ENCODE measurements around the gene RUNDC1.
"Not testable (repeated sequence)": the region's sequence is repeated elsewhere in the genome, so short reads cannot be mapped to it uniquely, and the experiment has no call there.

Gene RUNDC1

DNA sequence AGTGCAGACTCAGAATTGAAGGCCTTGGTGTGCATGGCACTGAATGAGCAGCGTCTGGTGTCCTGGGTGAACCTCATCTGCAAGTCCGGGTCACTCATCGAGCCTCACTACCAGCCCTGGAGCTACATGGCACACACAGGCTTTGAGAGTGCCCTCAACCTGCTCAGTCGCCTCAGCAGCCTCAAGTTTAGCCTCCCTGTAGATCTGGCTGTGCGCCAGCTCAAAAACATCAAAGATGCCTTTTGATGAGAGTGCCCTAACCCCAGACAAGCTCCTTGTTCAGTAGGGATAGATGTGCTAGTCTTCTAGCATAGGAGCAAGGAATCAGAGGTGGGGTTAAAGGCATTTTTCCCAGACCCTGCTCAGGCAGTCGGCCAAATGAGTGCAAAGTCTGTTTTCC is 11.1 kb downstream of the RUNDC1 start:
- H3K4me1 ChIP-seq (ENCODE audit: control insufficient read depth, insufficient read depth, low read length) = no peaks in the 10 kb centered on the region
- no peaks in the 10 kb centered on the region for H3K27me3 ChIP-seq (ENCODE audit: control insufficient read depth, insufficient read depth, low read length, poor library complexity, severe bottlenecking)
- H3K36me3 ChIP-seq (ENCODE audit: control insufficient read depth, insufficient read depth, low read length) = peaks cover 45% of the 10 kb centered on the region
- no peak overlapping the region for H3K4me3 ChIP-seq (ENCODE audit: insufficient read depth, low read depth, low read length)
- 96% methylated on average over 6 of the region's 6 CpGs for WGBS, 2 experiments
- H3K9me3 ChIP-seq (ENCODE audit: control insufficient read depth, low read length) = no peaks in the 10 kb centered on the region
- H3K27ac ChIP-seq (ENCODE audit: insufficient read depth, low read depth, low read length, poor library complexity, severe bottlenecking) = no peak overlapping the region

DNA sequence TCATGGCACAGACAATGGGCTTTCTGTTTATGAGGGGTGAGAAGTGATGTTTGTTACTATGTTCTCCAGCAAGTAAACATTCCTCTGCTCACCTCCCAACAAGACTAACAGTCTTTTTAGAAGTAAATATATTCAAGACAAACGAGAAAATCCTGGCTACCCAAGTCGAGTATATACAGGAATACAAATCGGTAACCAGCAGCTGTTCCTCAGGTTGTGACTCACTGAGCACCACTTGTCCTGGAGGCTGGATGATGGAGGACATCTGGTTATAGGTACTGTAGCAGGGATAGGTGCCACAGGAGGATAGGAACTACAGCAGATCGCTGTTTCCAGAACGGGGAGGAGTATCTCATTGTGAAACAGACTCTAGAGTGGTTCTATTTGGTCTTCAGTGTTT is 12.5 kb downstream of the RUNDC1 start:
- Histone ChIP-seq H3K27ac (ENCODE audit: insufficient read depth, low read depth, low read length, poor library complexity, severe bottlenecking) (no peak overlapping the region), H3K27me3 (ENCODE audit: control insufficient read depth, insufficient read depth, low read length, poor library complexity, severe bottlenecking) (no peaks in the 10 kb centered on the region), H3K4me1 (ENCODE audit: control insufficient read depth, insufficient read depth, low read length) (no peaks in the 10 kb centered on the region), H3K4me3 (ENCODE audit: insufficient read depth, low read depth, low read length) (no peak overlapping the region), H3K36me3 (ENCODE audit: control insufficient read depth, insufficient read depth, low read length) (peaks cover 34% of the 10 kb centered on the region), H3K9me3 (ENCODE audit: control insufficient read depth, low read length) (no peaks in the 10 kb centered on the region)
- WGBS, 2 experiments = 97% methylated on average over 5 of the region's 5 CpGs

DNA sequence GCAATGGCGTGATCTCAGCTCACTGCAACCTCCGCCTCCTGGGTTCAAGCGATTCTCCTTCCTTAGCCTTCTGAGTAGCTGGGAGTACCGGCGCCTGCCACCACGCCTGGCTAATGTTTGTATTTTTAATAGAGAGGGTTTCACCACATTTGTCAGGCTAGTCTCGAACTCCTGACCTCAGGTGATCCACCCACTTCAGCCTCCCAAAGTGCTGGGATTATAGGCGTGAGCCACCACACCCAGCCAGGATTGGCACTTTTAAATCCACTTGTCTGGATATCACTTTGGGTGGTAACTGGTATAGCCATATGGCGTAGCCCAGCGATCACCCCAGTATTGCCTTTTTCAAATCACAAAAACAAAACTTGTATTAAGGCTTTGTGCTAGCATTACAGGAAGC is 13.5 kb downstream of the RUNDC1 start:
- H3K4me1 ChIP-seq (ENCODE audit: control insufficient read depth, insufficient read depth, low read length); H3K9me3 ChIP-seq (ENCODE audit: control insufficient read depth, low read length); H3K27me3 ChIP-seq (ENCODE audit: control insufficient read depth, insufficient read depth, low read length, poor library complexity, severe bottlenecking); H3K27ac ChIP-seq (ENCODE audit: insufficient read depth, low read depth, low read length, poor library complexity, severe bottlenecking); H3K4me3 ChIP-seq (ENCODE audit: insufficient read depth, low read depth, low read length): not testable (repeated sequence)
- 87 to 94% methylated on average over 9 to 10 of the region's 10 CpGs for WGBS, 2 experiments
- H3K36me3 ChIP-seq (ENCODE audit: control insufficient read depth, insufficient read depth, low read length) = peaks cover 25% of the 10 kb centered on the region

DNA sequence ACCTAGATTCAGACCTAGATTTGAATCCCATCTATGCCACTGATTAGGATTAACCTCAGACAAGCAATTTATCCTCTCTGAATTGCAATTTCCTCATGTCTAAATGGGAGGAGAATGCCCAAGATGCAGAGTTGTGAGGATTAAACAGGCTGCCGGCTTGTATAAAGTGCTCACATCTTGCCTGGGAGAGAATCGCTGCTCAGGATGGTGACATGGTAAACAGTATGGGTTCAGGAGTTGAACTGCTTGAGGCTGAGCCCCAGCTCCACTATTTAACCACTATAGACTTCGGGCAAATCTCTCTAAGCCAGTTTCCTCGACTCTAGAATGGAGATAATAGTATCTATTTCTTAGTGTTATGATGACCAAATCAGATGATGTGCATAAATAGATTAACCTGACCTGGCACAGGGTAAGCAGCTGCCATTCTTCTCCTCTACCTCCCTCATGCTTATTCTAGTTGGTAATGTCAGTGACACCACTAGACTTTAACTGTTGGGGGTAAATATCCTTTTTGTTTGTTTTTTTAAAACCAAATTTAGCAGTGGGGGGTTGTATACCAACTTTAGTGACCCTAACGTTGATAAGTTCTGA is 17.1 kb downstream of the RUNDC1 start:
- Histone ChIP-seq H3K4me3 (ENCODE audit: insufficient read depth, low read depth, low read length) (peak overlapping the region; percentile 96), H3K27me3 (ENCODE audit: control insufficient read depth, insufficient read depth, low read length, poor library complexity, severe bottlenecking) (no peaks in the 10 kb centered on the region), H3K27ac (ENCODE audit: insufficient read depth, low read depth, low read length, poor library complexity, severe bottlenecking) (peak overlapping the region; percentile 48), H3K4me1 (ENCODE audit: control insufficient read depth, insufficient read depth, low read length) (peaks cover 4% of the 10 kb centered on the region), H3K9me3 (ENCODE audit: control insufficient read depth, low read length) (no peaks in the 10 kb centered on the region), H3K36me3 (ENCODE audit: control insufficient read depth, insufficient read depth, low read length) (peaks cover 23% of the 10 kb centered on the region)
- WGBS, 2 experiments = 42 to 57% methylated on average over 3 to 5 of the region's 5 CpGs

DNA sequence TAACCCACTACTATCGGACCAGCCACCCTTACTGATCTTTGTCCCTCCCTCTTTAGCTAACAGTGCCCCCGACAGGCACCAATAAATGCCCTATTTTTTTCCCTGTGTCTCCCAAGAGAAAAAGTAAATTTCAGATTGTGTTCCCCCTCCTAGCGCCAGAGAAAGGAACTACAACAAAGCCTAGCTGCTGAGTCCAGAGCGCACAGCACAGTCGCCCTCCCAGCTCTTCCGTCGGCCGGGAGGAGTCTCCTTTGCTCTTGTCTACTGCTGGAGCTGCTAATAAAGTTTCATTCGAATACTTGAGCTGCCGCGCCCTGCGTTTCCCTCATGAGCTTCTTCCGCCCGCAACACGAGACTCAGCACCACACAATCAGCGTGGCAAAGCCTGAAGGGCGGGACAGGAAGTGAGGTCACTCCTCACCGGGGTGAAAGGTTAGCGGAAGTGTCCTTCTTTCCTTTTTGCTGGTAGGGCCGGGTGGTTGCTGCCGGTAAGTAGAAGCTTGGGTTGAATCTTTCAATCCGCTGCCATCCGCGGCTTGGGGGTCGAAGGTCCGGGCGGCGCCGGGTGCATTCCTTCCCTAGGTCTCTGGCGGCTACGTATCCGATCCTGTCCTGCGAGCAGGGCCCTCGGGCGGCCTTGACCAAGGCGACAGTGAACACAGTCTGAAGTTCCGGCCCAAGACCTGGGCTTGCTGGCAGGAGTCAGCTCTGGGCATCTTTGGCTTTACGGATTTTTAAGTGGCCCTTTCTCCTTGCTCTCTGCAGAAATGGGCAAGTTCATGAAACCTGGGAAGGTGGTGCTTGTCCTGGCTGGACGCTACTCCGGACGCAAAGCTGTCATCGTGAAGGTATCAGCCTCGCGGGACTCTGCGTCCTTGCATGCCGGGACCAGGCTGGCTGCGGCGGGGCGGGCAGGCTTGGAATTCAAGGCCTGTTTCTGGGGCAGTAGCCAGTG is 17.9 kb downstream of the RUNDC1 start, which contains the start of gene RPL27:
TSS of gene RPL27 (plus strand) at position 436 of the 955 bp plus-strand sequence. CDS start at position 768, 332 bp downstream.
- H3K36me3 ChIP-seq (ENCODE audit: control insufficient read depth, insufficient read depth, low read length) = peaks cover 27% of the 10 kb centered on the region
- 0 to 1% methylated on average over 49 of the region's 49 CpGs for WGBS, 2 experiments

DNA sequence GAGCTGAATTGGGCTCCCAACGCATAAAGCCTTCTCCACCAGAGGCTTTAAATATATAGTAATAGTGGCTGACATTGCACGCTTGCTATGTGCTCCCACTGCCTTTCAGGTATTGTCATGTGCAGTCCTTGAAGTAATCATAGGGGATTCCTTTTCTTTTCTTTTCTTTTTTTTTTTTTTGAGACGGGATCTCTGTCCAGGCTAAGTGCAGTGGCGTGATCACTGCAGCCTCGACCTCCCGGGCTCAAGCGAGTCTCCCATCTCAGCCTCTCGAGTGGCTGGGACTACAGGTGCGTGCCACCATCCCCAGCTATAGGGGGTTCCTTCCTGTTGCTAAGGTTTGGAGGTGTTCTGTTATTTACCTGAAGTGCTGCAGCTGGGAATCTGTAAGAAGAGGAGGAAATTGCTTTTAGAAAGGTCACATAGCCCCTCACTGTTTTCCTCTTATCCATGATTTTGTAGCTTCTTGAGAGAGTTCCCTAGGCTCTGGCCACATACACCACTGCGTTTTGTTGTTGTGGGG is 18.7 kb downstream of the RUNDC1 start:
- Histone ChIP-seq H3K9me3 (ENCODE audit: control insufficient read depth, low read length) (no peaks in the 10 kb centered on the region), H3K4me1 (ENCODE audit: control insufficient read depth, insufficient read depth, low read length) (peaks cover 4% of the 10 kb centered on the region), H3K4me3 (ENCODE audit: insufficient read depth, low read depth, low read length) (peak overlapping the region; percentile 96), H3K27me3 (ENCODE audit: control insufficient read depth, insufficient read depth, low read length, poor library complexity, severe bottlenecking) (no peaks in the 10 kb centered on the region), H3K36me3 (ENCODE audit: control insufficient read depth, insufficient read depth, low read length) (peaks cover 33% of the 10 kb centered on the region), H3K27ac (ENCODE audit: insufficient read depth, low read depth, low read length, poor library complexity, severe bottlenecking) (peak overlapping the region; percentile 99)
- WGBS, 2 experiments = 15 to 16% methylated on average over 10 of the region's 10 CpGs

More for the DNA sequence above, 17.9 kb downstream of the RUNDC1 start, which contains the start of gene RPL27:
- H3K27ac ChIP-seq (ENCODE audit: insufficient read depth, low read depth, low read length, poor library complexity, severe bottlenecking) = peak within 1 kb of the TSS; percentile 99
- H3K9me3 ChIP-seq (ENCODE audit: control insufficient read depth, low read length) = no peaks in the 10 kb centered on the region
- H3K4me1 ChIP-seq (ENCODE audit: control insufficient read depth, insufficient read depth, low read length) = peaks cover 4% of the 10 kb centered on the region
- H3K4me3 ChIP-seq (ENCODE audit: insufficient read depth, low read depth, low read length) = peak within 1 kb of the TSS; percentile 96
- H3K27me3 ChIP-seq (ENCODE audit: control insufficient read depth, insufficient read depth, low read length, poor library complexity, severe bottlenecking) = no peaks in the 10 kb centered on the region

DNA sequence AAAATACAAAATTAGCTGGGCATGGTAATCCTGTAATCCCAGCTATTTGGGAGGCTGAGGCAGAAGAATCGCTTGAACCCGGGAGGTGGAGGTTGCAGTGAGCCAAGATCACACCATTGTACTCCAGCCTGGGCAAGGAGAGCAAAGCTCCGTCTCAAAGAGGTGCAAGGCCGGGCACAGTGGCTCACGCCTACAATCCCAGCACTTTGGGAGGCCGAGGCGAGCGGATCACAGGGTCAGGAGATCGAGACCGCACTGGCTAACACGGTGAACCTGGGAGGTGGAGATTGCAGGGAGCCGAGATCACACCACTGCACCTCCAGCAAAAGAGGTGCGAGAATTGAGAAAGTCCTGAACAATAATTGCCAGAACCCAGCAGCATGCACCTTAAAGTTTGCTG is 20.5 kb downstream of the RUNDC1 start:
- WGBS, 2 experiments = 95 to 96% methylated on average over 13 of the region's 13 CpGs
- peaks cover 33% of the 10 kb centered on the region for H3K36me3 ChIP-seq (ENCODE audit: control insufficient read depth, insufficient read depth, low read length)
- not testable (repeated sequence) for H3K4me1 ChIP-seq (ENCODE audit: control insufficient read depth, insufficient read depth, low read length); H3K9me3 ChIP-seq (ENCODE audit: control insufficient read depth, low read length); H3K27ac ChIP-seq (ENCODE audit: insufficient read depth, low read depth, low read length, poor library complexity, severe bottlenecking); H3K4me3 ChIP-seq (ENCODE audit: insufficient read depth, low read depth, low read length); H3K27me3 ChIP-seq (ENCODE audit: control insufficient read depth, insufficient read depth, low read length, poor library complexity, severe bottlenecking)

DNA sequence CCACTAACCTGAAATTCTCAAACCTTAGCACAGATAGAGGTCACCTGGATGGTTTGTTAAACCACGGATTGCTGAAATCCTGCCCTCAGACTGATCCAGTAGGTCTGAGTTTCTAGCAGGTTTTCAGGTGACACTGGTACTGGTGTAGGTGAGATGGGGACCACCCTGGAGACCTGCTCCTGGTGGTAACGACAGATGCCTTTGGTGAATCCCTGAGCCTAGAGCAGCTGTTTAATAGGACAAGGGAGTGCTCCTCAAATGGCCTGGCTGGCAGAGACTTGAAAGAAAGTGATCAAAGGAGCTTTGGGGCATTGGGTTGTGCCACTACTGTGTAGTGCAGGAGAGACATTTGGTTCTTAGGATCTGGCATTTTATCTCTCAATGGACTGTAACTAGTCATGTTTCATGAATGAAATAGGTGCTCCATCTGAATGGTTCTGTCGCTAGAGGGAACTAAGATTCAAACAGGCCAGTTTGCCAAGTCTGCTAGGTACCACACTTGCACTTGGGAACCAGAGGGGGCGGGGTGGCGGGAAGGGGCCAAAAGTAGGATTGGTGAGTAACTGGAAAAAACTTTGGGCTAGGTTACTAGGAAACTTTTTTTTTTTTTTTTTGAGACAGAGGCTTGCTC is 23.3 kb downstream of the RUNDC1 start:
- no peak overlapping the region for H3K27ac ChIP-seq (ENCODE audit: insufficient read depth, low read depth, low read length, poor library complexity, severe bottlenecking)
- H3K36me3 ChIP-seq (ENCODE audit: control insufficient read depth, insufficient read depth, low read length) = peaks cover 33% of the 10 kb centered on the region
- peaks cover 4% of the 10 kb centered on the region for H3K4me1 ChIP-seq (ENCODE audit: control insufficient read depth, insufficient read depth, low read length)
- H3K27me3 ChIP-seq (ENCODE audit: control insufficient read depth, insufficient read depth, low read length, poor library complexity, severe bottlenecking) = no peaks in the 10 kb centered on the region
- H3K9me3 ChIP-seq (ENCODE audit: control insufficient read depth, low read length) = no peaks in the 10 kb centered on the region
- WGBS, 2 experiments = 92 to 93% methylated on average over 5 of the region's 5 CpGs
- no peak overlapping the region for H3K4me3 ChIP-seq (ENCODE audit: insufficient read depth, low read depth, low read length)

DNA sequence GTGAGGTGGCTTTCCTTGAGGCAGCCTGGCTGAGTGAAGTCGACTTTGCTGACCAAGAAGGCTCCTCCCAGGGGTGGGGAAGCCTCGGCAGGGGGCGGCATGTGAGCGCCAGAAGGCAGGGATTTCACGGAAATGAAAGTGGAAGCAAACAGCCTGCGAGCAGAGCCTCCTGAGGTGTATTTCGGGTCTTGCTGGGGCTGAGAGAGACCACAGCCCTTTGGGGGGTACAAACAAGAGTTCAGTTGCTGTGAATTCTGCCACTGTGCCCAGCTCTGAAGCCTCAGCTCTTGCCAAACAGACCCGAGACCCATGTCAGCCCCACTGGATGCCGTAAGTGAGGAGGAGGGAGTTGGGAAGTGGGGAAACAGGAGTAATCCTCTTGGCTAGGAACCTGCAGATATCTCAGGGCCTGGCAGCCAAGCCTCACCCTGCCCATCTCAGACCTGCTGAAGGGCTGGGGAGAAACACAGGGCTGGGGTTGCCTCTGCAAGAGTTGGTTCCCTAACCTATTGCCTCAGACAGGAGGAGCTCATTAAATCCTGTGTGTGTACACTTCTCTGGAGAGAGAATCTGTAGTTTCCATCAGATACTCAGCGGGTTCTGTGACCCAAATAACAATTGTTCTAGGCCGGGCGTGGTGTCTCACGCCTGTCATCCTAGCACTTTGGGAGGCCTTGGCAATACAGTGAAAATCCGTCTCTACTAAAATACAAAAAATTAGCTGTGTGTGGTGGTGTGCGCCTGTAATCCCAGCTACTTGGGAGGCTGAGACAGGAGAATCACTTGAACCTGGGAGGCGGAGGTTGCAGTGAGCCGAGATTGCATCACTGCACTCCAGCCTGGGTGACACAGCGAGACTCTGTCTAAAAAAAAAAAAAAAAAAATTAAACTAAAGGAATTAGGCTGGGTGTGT is 26.5 kb downstream of the RUNDC1 start, which contains the start of gene IFI35:
TSS of gene IFI35 (plus strand) at position 146 of the 913 bp plus-strand sequence. CDS start at position 310, 164 bp downstream.
- Histone ChIP-seq H3K27ac (ENCODE audit: insufficient read depth, low read depth, low read length, poor library complexity, severe bottlenecking) (peak within 1 kb of the TSS; percentile 60), H3K27me3 (ENCODE audit: control insufficient read depth, insufficient read depth, low read length, poor library complexity, severe bottlenecking) (no peaks in the 10 kb centered on the region), H3K36me3 (ENCODE audit: control insufficient read depth, insufficient read depth, low read length) (peaks cover 16% of the 10 kb centered on the region), H3K9me3 (ENCODE audit: control insufficient read depth, low read length) (no peaks in the 10 kb centered on the region), H3K4me1 (ENCODE audit: control insufficient read depth, insufficient read depth, low read length) (no peaks in the 10 kb centered on the region), H3K4me3 (ENCODE audit: insufficient read depth, low read depth, low read length) (peak within 1 kb of the TSS; percentile 20)
- WGBS, 2 experiments = 53 to 57% methylated on average over 18 of the region's 18 CpGs
